Measurements from ENCODE around the gene HSPA1A. TPM values are rescaled to one million over a fixed set of nuclear protein-coding genes. Genes with fewer than 3 reads are reported as not detected.
A peak's percentile ranks its signal among the peaks of the same experiment; 100 is the strongest.
"Not testable (repeated sequence)": the region's sequence is repeated elsewhere in the genome, so short reads cannot be mapped to it uniquely, and the experiment has no call there.

HSPA1A gene
- total RNA-seq, 2 donors from 2014 or later = 230 to 440 TPM

GRCh38 chr6:31811645-31812044, 3.7 kb upstream of the HSPA1A start:
- DNase-seq (ENCODE audit: low spot score) = no peak
- WGBS = 89% methylated on average over 12 of the region's 12 CpGs

GRCh38 chr6:31813465-31813849, 1.9 kb upstream of the HSPA1A start:
- no peak for DNase-seq (ENCODE audit: low spot score)
- intact Hi-C loops (cut with DNase I) = no loop called here
- Histone ChIP-seq H3K36me3 (no peaks in the 10 kb centered on the region), H3K27ac (peak overlapping the region; percentile 100), H3K4me3 (no peak overlapping the region), H3K4me1 (replicated peaks) (no peaks in the 10 kb centered on the region), H3K9me3 (no peaks in the 10 kb centered on the region), H3K27me3 (replicated peaks; ENCODE audit: insufficient read depth) (no peaks in the 10 kb centered on the region)
- TF ChIP-seq POLR2A (IDR thresholded peaks at IDR 0.05) (no peak), POLR2AphosphoS5 (IDR thresholded peaks at IDR 0.05) (no peak), CTCF (IDR thresholded peaks at IDR 0.05) (no peak)
- 95% methylated on average over 7 of the region's 7 CpGs for WGBS

More at GRCh38 chr6:31811645-31812044, 3.7 kb upstream of the HSPA1A start:
- Histone ChIP-seq H3K9me3 (no peaks in the 10 kb centered on the region), H3K4me1 (replicated peaks) (no peaks in the 10 kb centered on the region), H3K27me3 (replicated peaks; ENCODE audit: insufficient read depth) (no peaks in the 10 kb centered on the region), H3K36me3 (no peaks in the 10 kb centered on the region), H3K4me3 (no peak overlapping the region), H3K27ac (no peak overlapping the region)
- intact Hi-C loops (cut with DNase I) = no loop called here
- TF ChIP-seq CTCF (IDR thresholded peaks at IDR 0.05) = no peak
- TF ChIP-seq POLR2AphosphoS5 (IDR thresholded peaks at IDR 0.05) = no peak
- no peak for TF ChIP-seq POLR2A (IDR thresholded peaks at IDR 0.05)

GRCh38 chr6:31814677-31815024, 692 bp upstream of the HSPA1A start:
- no peaks in the 10 kb centered on the region for H3K27me3 ChIP-seq (replicated peaks; ENCODE audit: insufficient read depth)
- H3K27ac ChIP-seq = peak overlapping the region; percentile 100
- H3K4me3 ChIP-seq = peak overlapping the region; percentile 44 to 52
- TF ChIP-seq POLR2AphosphoS5 (IDR thresholded peaks at IDR 0.05) (peak; percentile 100), POLR2A (IDR thresholded peaks at IDR 0.05) (peak; percentile 90), CTCF (IDR thresholded peaks at IDR 0.05) (no peak)
- no peaks in the 10 kb centered on the region for H3K4me1 ChIP-seq (replicated peaks)
- intact Hi-C loops (cut with DNase I) = no loop called here
- no peaks in the 10 kb centered on the region for H3K9me3 ChIP-seq
- H3K36me3 ChIP-seq = no peaks in the 10 kb centered on the region
- 0% methylated on average over 13 of the region's 13 CpGs for WGBS
- peak; percentile 98 for DNase-seq (ENCODE audit: low spot score)

GRCh38 chr6:31817133-31817928, 2.0 kb downstream of the HSPA1A start:
- DNase-seq (ENCODE audit: low spot score); H3K4me1 ChIP-seq (replicated peaks); H3K36me3 ChIP-seq; H3K27me3 ChIP-seq (replicated peaks; ENCODE audit: insufficient read depth); intact Hi-C loops (cut with DNase I); H3K9me3 ChIP-seq: not testable (repeated sequence)
- peak; percentile 77 for TF ChIP-seq POLR2AphosphoS5 (IDR thresholded peaks at IDR 0.05)
- TF ChIP-seq CTCF (IDR thresholded peaks at IDR 0.05) = peak in 1 of 4 experiments; percentile 16
- peak overlapping the region; percentile 97 to 100 for H3K27ac ChIP-seq
- peak overlapping the region; percentile 37 to 46 for H3K4me3 ChIP-seq
- 33% methylated on average over 11 of the region's 37 CpGs for WGBS

GRCh38 chr6:31817929-31818511, 2.7 kb downstream of the HSPA1A start:
- TF ChIP-seq POLR2A (IDR thresholded peaks at IDR 0.05) = peak; percentile 8
- peak; percentile 51 for TF ChIP-seq POLR2AphosphoS5 (IDR thresholded peaks at IDR 0.05)
- 40% methylated on average over 8 of the region's 8 CpGs for WGBS
- H3K36me3 ChIP-seq; H3K9me3 ChIP-seq; H3K27me3 ChIP-seq (replicated peaks; ENCODE audit: insufficient read depth); H3K4me1 ChIP-seq (replicated peaks); DNase-seq (ENCODE audit: low spot score); intact Hi-C loops (cut with DNase I): not testable (repeated sequence)
- Histone ChIP-seq H3K4me3 (peak overlapping the region; percentile 37 to 46), H3K27ac (peak overlapping the region; percentile 97 to 100)

Data from prostate gland (tissue), 2 donors.